ENCODE data around the gene CUX1. TPM values are rescaled to one million over a fixed set of nuclear protein-coding genes. Genes with fewer than 3 reads are reported as not detected.

CUX1 gene
- total and polyA plus RNA-seq, 4 donors: 40.5 to 138 (median 69.1) TPM

DNA sequence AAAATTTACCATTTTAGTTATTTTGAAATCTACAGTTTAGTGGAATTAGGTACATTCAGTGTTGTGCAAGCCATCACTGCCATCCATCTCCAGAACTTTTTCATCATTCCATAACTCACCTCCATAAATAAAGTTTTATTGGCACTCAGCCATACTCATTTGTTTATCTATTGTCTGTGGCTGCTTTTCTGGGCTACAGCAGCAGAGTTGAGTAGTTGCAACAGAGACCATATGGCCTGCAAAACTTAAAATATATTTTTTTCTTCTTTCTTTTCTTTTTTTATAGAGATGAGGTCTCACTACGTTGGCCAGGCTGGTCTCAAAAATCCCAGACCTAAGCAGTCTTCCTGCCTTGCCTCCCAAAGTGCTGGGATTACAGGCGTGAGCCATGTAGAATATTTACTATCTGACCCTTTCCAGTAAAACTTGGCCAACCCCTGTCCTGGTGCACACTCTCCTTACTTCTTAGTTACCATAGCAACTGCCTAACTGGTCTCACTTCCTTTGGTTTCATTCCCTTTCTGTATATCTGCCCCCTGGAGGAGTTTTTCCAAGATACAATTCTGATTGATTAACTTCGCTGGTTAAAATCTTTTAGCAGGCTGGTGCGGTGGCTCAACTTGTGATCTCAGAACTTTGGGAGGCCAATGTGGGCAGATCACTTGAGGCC is 133.2 kb downstream of the CUX1 start:
- peaks cover 3 to 35% (median 18%) of the 10 kb centered on the region in 5 donors for H3K4me1 ChIP-seq (ENCODE audit: control insufficient read depth in 5 of 5, insufficient read depth in 5 of 5, low read length in 5 of 5)
- H3K36me3 ChIP-seq (ENCODE audit: control insufficient read depth in 4 of 4, insufficient read depth in 4 of 4, low read length in 4 of 4): no peaks in the 10 kb centered on the region
- TF ChIP-seq, protein P1, sequence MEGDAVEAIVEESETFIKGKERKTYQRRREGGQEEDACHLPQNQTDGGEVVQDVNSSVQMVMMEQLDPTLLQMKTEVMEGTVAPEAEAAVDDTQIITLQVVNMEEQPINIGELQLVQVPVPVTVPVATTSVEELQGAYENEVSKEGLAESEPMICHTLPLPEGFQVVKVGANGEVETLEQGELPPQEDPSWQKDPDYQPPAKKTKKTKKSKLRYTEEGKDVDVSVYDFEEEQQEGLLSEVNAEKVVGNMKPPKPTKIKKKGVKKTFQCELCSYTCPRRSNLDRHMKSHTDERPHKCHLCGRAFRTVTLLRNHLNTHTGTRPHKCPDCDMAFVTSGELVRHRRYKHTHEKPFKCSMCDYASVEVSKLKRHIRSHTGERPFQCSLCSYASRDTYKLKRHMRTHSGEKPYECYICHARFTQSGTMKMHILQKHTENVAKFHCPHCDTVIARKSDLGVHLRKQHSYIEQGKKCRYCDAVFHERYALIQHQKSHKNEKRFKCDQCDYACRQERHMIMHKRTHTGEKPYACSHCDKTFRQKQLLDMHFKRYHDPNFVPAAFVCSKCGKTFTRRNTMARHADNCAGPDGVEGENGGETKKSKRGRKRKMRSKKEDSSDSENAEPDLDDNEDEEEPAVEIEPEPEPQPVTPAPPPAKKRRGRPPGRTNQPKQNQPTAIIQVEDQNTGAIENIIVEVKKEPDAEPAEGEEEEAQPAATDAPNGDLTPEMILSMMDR (IDR thresholded peaks at IDR 0.05; ENCODE audit: control extremely low read depth, extremely low read depth): no peak
- DNase-seq (peak; percentile 60 to 86 (median 78)), ATAC-seq (ENCODE audit: insufficient read depth, low FRiP score) (no peak)
- no peaks in the 10 kb centered on the region for H3K9me3 ChIP-seq (ENCODE audit: control insufficient read depth in 4 of 4, insufficient read depth in 3 of 4, low read length in 3 of 4)
- no peaks in the 10 kb centered on the region for H3K27me3 ChIP-seq (ENCODE audit: control insufficient read depth in 3 of 3, insufficient read depth in 3 of 3, low read length in 2 of 3)
- H3K27ac ChIP-seq (ENCODE audit: low read depth in 1 of 2, low read length in 1 of 2): peak overlapping the region in 1 of 2 donors; percentile 69
- H3K9ac ChIP-seq (ENCODE audit: insufficient read depth in 1 of 2, low read length in 2 of 2): no peak overlapping the region
- WGBS, 2 donors: 82% methylated on average over 4 of the region's 4 CpGs
- no peak overlapping the region for H3K4me3 ChIP-seq

- no peak overlapping the region for H3K4me3 ChIP-seq
- peaks cover 3 to 35% (median 18%) of the 10 kb centered on the region in 5 donors for H3K4me1 ChIP-seq (ENCODE audit: control insufficient read depth in 5 of 5, insufficient read depth in 5 of 5, low read length in 5 of 5)
- no peak overlapping the region for H3K9ac ChIP-seq (ENCODE audit: insufficient read depth in 1 of 2, low read length in 2 of 2)
- TF ChIP-seq, protein P1 (IDR thresholded peaks at IDR 0.05; ENCODE audit: control extremely low read depth, extremely low read depth): no peak
- no peaks in the 10 kb centered on the region for H3K36me3 ChIP-seq (ENCODE audit: control insufficient read depth in 4 of 4, insufficient read depth in 4 of 4, low read length in 4 of 4)
- no peaks in the 10 kb centered on the region for H3K27me3 ChIP-seq (ENCODE audit: control insufficient read depth in 3 of 3, insufficient read depth in 3 of 3, low read length in 2 of 3)
- DNase-seq: no peak
- ATAC-seq (ENCODE audit: insufficient read depth, low FRiP score): no peak
- no peaks in the 10 kb centered on the region for H3K9me3 ChIP-seq (ENCODE audit: control insufficient read depth in 4 of 4, insufficient read depth in 3 of 4, low read length in 3 of 4)
- H3K27ac ChIP-seq (ENCODE audit: low read depth in 1 of 2, low read length in 1 of 2): peak overlapping the region in 1 of 2 donors; percentile 69
- 97 to 98% methylated on average over 6 of the region's 6 CpGs for WGBS, 2 donors
These were observed 134.3 kb downstream of the CUX1 start for GRCh38 chr7:101951757-101952156.

- no peaks in the 10 kb centered on the region for H3K36me3 ChIP-seq (ENCODE audit: control insufficient read depth in 4 of 4, insufficient read depth in 4 of 4, low read length in 4 of 4)
These were observed 135.2 kb downstream of the CUX1 start for GRCh38 chr7:101952355-101953247.

More at GRCh38 chr7:101952355-101953247, 135.2 kb downstream of the CUX1 start:
- H3K4me1 ChIP-seq (ENCODE audit: control insufficient read depth in 5 of 5, insufficient read depth in 5 of 5, low read length in 5 of 5): peaks cover 3 to 32% (median 13%) of the 10 kb centered on the region in 5 donors
- H3K4me3 ChIP-seq: no peak overlapping the region
- 77 to 82% methylated on average over 29 of the region's 29 CpGs for WGBS, 2 donors
- H3K27ac ChIP-seq (ENCODE audit: low read depth in 1 of 2, low read length in 1 of 2): peak overlapping the region; percentile 43 to 95
- no peaks in the 10 kb centered on the region for H3K27me3 ChIP-seq (ENCODE audit: control insufficient read depth in 3 of 3, insufficient read depth in 3 of 3, low read length in 2 of 3)
- DNase-seq (peak in 2 of 3 donors; percentile 44 to 46), ATAC-seq (ENCODE audit: insufficient read depth, low FRiP score) (no peak)
- TF ChIP-seq, protein P1 (IDR thresholded peaks at IDR 0.05; ENCODE audit: control extremely low read depth, extremely low read depth): no peak
- no peaks in the 10 kb centered on the region for H3K9me3 ChIP-seq (ENCODE audit: control insufficient read depth in 4 of 4, insufficient read depth in 3 of 4, low read length in 3 of 4)
- H3K9ac ChIP-seq (ENCODE audit: insufficient read depth in 1 of 2, low read length in 2 of 2): no peak overlapping the region
